Activated T-cell treated with anti-CD3 and anti-CD28 coated beads for 48 hours (primary cell): ENCODE measurements around the gene F3.

ENCODE experiments used
- DNase-seq: peaks from one replicate; pipeline ENCODE4 v3.0.0-alpha.2; 2020; ENCODE audit warnings: low read depth

The F3 gene

GRCh38 chr1:94552071-94552586, 10.6 kb upstream of the F3 start:
- DNase-seq, result no peak

DNA sequence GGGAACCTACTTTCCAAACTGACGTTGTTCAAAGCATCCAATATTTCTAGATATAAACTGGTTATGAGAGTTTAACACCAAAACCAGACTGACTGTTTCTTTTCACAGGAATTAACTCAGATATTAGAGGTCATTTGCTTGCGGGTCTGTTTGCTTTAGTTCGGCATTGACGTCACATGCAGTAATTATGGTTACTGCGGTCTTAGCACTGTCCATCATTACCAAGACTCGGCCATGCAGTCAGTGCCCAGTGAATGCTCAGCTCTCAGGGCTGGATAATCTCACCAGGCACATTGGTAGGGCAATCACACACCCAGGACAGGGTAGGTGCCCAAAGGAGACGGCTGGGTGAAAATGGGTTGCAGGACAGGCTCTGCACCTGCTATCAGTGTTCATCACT, 9.9 kb upstream of the F3 start:
- DNase-seq, result no peak

GRCh38 chr1:94550800-94551241, 9.3 kb upstream of the F3 start:
- no peak for DNase-seq

DNA sequence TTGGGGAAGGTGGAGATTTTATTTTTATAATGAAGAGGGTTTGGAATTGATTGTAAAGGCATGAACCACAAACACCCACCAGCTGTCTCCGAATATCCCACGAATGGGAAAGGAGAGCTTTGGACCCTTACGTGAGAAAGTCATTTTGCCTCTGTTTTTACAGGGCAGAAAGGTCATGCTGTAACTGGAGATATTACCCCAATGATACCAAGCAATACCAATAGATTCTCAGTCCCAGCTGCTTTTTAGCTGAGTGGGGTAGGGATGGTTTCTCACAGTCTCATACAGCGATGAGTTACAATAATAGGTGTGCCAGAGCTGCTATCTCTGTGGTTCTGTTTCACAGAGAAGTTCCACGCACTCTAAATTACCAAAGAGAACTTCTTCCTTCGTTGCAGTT, 8.8 kb upstream of the F3 start:
- DNase-seq, result no peak

- no peak for DNase-seq
Observed at GRCh38 chr1:94549706-94550105, 8.1 kb upstream of the F3 start.

- no peak for DNase-seq
Observed at GRCh38 chr1:94544706-94545490, 3.3 kb upstream of the F3 start.

DNA sequence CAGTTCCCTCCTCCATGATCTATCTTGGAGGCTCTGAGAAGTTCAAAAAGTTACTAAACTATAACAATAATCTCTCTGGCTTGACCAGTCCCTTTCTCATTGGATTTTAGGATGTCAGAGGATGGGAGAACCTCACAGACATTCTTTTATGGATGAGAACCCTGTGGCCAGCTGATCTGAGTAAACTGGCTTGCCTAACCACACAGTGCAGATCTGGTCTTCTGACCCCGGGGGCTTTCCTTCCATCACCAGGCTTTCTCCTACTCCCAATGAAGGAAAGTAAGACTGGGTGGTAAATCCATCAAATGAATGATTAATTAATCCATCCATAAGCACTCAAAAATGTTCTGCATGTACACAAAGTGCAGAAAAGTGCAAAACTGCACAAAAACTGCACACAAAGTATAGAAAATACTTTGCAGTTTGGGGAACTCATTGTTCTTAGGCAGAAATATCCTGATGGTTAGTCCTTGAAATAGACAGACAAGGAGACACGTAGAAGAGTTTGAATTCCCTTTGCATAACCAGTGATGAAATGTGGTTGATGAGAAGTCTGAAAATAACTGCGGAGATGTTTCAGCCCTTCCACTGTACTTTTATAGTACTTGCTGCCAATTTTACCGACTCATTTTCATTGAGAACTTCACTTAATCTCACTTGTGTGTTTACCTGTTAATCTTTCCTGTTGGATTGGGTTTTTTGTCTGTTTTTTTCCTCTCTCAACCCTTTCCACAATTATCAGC, 2.5 kb upstream of the F3 start:
- DNase-seq, result no peak

GRCh38 chr1:94543001-94543400, 1.4 kb upstream of the F3 start:
- DNase-seq, result no peak

GRCh38 chr1:94542088-94542870, 720 bp upstream of the F3 start:
- no peak for DNase-seq

DNA sequence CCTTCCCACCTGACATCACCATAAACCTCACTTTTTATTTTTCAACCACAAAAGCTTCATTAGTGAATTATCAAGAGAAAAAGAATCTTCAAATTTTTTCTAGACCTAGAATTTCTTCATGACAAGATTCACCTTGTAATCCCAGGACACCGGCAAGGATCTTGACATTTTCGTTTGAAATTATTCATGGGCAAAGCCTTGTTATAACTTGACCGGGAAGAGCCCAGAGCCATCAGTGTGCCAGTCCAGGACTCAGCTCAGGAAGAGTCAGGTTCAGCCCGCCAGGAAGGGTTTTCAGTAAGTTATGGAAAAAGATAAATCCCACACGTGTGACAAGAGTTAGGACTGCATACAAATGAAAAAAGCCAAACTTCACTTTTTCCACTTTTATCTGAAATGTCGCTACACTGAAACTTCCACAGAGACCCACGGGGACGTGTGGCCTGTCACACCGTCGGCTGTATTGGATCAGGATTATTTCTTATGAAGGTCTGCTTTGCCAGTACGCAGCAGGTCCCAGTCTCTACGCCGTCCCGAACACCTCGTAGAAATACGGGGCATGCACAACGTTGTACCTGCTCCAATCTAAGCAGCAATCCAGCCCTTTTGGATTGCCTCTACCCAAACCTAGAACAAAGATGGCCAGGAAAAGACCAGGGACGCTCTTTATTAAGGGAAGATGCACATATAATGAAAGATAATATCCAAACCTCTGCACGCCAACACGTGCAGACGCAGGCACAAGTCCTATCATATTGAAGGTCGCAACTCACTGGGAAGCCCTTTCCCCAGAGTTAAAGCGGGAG, 916 bp downstream of the F3 start:
- DNase-seq, result no peak

DNA sequence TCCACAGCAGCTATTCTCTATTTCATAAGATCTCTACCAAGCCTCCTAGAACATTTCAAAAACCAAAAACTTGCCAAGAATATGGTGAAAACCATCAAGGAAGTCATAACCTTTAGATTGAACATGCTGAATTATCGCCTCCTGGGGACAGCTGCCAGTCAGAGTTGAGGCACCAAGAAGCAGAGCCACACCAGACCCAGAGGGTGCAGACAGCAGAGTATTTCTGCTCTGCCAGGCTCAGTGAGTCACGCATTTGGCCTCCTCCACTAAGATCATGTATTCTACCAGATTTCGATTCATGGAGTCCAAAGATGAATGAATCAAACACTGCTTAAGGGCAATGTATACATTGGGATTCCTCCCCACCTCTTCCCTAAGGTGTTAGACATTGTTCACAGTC, 2.1 kb downstream of the F3 start:
- DNase-seq, result no peak

GRCh38 chr1:94538243-94538827, 3.2 kb downstream of the F3 start:
- DNase-seq, result no peak

GRCh38 chr1:94537254-94537653, 4.3 kb downstream of the F3 start:
- no peak for DNase-seq

GRCh38 chr1:94535879-94536278, 5.7 kb downstream of the F3 start:
- no peak for DNase-seq

DNA sequence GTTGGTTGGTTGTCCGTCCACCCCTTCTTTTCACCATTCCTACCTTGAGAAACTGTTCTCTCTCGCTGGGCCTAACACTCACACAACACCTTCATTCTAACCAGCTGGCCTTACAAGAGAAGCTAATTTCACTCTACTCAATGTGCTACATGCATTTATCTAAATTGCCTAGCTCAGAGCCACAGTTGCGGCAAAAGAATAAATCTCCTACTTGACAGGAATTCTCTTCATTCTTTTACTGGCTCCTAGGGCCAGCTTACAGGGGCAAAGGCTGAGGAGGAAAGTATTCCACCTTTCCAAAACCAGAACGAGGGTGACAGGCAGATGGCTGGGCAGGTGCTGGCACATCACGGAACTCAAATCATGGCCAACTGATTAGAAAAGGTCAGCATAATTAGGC, 6.5 kb downstream of the F3 start:
- DNase-seq, result no peak

DNA sequence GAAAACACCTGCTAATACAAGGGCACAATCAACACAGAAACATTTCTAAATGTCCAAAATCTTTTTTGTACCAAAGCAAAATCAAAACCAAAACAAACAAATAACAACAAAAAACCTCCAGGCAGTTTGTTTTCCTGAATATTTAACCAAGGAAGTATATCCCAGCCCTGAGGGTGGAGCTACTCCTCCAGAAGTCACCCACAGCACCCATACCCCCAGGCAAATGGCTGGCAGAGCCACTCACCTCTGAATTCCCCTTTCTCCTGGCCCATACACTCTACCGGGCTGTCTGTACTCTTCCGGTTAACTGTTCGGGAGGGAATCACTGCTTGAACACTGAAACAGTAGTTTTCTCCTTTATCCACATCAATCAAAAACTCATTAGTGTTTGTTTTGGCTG, 9.5 kb downstream of the F3 start:
- no peak for DNase-seq

DNA sequence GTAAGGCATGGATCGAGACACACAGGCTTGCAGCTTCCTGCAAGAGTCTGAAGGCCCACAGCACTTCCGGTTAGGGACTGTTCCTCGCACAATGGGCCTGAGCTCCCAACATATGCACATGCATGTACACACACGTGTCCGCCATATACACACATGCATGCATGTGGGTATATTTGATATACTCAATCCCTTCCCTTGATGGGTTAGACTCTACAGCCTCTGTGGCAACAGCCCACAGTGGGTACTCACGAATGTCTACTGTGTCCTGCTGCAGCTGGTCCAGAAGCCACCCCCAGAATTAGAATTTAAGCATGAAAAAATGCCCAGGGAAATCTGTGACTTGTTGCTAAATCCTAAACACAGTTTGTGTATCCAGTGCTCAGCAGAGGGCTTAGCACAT, 9.9 kb downstream of the F3 start:
- no peak for DNase-seq

DNA sequence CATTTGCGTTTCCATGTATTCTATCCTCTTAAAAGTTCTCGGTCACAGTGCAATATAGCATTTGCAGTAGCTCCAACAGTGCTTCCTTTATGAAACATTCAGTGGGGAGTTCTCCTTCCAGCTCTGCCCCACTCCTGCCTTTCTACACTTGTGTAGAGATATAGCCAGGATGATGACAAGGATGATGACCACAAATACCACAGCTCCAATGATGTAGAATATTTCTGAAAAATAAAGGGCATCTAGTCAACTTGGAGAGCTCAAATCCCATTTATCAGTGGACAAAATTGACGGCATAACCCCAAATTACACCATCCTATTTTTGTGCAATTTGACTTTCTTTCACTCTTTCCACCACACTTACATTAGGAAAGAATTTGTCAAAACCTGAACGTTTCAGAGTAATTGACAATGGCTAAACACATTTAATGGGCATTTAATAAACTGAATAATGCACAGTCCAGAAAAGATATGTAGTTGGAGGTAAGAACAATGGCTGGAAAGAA, 11.1 kb downstream of the F3 start:
- DNase-seq, result no peak

- no peak for DNase-seq
Observed at GRCh38 chr1:94529416-94529815, 12.1 kb downstream of the F3 start.

- no peak for DNase-seq
Observed at GRCh38 chr1:94528826-94529225, 12.7 kb downstream of the F3 start.

GRCh38 chr1:94528299-94528698, 13.3 kb downstream of the F3 start:
- DNase-seq, result no peak
